Sigmoid colon (tissue), 4 donors: ENCODE measurements around the gene YTHDF1.

ENCODE experiments used
- EP300 ChIP-seq, 4 donors: sonication (generic); formaldehyde crosslinking; IDR thresholded peaks; one replicate each; pipeline ENCODE4 v1.6.1; 2017; ENCODE audit warnings: antibody characterized with exemption in 4 of 4
- POLR2AphosphoS5 ChIP-seq, 4 donors: sonication (generic); formaldehyde crosslinking; IDR thresholded peaks; one replicate each; pipeline ENCODE4 v1.6.1; 2017; ENCODE audit warnings: antibody characterized with exemption in 4 of 4
- TF ChIP-seq, protein P1 (sequence below), 4 experiments: fragments of 450-650 bp in 3 of 4; fragments of 200-600 bp in 1 of 4; IDR thresholded peaks; one replicate each; pipeline ENCODE4 v1.5.1; 2016 to 2019; ENCODE audit warnings: antibody characterized with exemption in 4 of 4, mild to moderate bottlenecking in 3 of 4, moderate library complexity in 2 of 4

DNA sequence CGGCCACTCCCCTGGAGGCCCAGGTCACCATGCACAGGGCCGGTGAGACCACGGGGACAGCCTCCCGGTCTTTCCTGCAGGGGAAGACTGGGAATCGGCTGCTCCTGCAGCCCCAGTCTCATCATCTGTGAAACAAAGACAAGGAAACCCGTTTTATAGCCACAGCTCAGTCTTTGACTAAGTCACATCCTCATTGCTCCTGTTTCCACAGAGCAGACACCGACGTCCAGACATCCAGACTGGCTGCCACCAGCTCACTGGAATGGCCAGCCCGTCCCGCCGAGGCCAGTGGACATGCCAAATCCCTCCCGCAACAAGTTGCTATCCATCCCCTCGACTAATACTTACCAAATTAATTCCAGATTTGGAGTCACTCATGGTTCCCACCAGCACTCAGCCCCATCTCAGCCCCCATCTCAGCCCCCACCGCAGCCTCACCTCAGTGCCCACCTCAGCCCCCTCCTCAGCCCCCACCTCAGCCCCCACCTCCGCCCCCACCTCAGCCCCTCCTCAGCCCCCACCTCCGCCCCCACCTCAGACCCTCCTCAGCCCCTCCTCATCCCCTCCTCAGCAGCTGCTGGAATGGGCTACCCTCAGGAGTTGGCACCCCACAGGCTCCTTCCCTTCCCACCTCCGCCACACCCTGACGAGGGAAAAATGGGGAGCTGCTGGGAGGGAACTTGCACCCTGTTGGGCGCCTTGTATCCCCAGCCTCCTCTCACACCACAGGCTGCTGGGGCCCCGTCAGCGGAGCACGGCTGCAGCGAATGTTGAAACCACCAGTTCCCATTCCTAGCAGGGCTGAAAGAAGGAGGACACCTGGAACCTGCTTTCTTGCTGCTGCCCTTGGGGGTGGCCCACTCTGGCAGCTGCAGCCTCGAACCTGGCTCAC lies 48.7 kb downstream of the YTHDF1 start:
- TF ChIP-seq, protein P1, sequence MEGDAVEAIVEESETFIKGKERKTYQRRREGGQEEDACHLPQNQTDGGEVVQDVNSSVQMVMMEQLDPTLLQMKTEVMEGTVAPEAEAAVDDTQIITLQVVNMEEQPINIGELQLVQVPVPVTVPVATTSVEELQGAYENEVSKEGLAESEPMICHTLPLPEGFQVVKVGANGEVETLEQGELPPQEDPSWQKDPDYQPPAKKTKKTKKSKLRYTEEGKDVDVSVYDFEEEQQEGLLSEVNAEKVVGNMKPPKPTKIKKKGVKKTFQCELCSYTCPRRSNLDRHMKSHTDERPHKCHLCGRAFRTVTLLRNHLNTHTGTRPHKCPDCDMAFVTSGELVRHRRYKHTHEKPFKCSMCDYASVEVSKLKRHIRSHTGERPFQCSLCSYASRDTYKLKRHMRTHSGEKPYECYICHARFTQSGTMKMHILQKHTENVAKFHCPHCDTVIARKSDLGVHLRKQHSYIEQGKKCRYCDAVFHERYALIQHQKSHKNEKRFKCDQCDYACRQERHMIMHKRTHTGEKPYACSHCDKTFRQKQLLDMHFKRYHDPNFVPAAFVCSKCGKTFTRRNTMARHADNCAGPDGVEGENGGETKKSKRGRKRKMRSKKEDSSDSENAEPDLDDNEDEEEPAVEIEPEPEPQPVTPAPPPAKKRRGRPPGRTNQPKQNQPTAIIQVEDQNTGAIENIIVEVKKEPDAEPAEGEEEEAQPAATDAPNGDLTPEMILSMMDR (IDR thresholded peaks at IDR 0.05): no peak
- TF ChIP-seq EP300 (IDR thresholded peaks at IDR 0.05) (no peak), POLR2AphosphoS5 (IDR thresholded peaks at IDR 0.05) (no peak)
